Mesenchymal stem cell (in vitro differentiated cells and primary cell): ENCODE measurements around the gene OPCML.

Experiments used
- DNase-seq: peaks from one replicate; pipeline ENCODE4 v3.0.0-alpha.2; 2013
- H2AFZ ChIP-seq: one replicate; pipeline ENCODE4 v1.6.1; 2013; ENCODE audit warnings: low read depth, mild to moderate bottlenecking, control low read depth, inconsistent platforms, low read length, moderate library complexity
- H2AK5ac ChIP-seq: 2 replicates; pipeline ENCODE4 v1.6.1; 2013; ENCODE audit warnings: low read length, moderate library complexity, mild to moderate bottlenecking, inconsistent platforms; ENCODE audit not compliant: severe bottlenecking
- H2BK120ac ChIP-seq: one replicate; pipeline ENCODE4 v1.6.1; 2013; ENCODE audit warnings: low read depth, mild to moderate bottlenecking, inconsistent platforms, low read length, moderate library complexity
- H2BK12ac ChIP-seq, 2 experiments: one replicate each; pipeline ENCODE4 v1.6.1; 2013; ENCODE audit warnings: inconsistent platforms in 2 of 2, low read length in 2 of 2, mild to moderate bottlenecking in 2 of 2, moderate library complexity in 2 of 2, control low read depth in 1 of 2
- H2BK15ac ChIP-seq: one replicate; pipeline ENCODE4 v1.6.1; 2013; ENCODE audit warnings: mild to moderate bottlenecking, low read depth, inconsistent platforms; ENCODE audit not compliant: poor library complexity, severe bottlenecking
- H2BK5ac ChIP-seq: 2 replicates; pipeline ENCODE4 v1.6.1; 2013; ENCODE audit warnings: low read depth, mild to moderate bottlenecking, low read length, control low read depth, inconsistent platforms; ENCODE audit not compliant: poor library complexity, severe bottlenecking
- H3K14ac ChIP-seq, 2 experiments: one replicate each; pipeline ENCODE4 v1.6.1; 2013; ENCODE audit warnings: inconsistent platforms in 2 of 2, low read length in 2 of 2, control low read depth in 1 of 2, mild to moderate bottlenecking in 1 of 2, moderate library complexity in 1 of 2
- H3K18ac ChIP-seq, 2 experiments: one replicate each; pipeline ENCODE4 v1.6.1; 2013; ENCODE audit warnings: inconsistent platforms in 2 of 2, low read length in 2 of 2, control low read depth in 1 of 2, low read depth in 1 of 2, mild to moderate bottlenecking in 1 of 2
- H3K23ac ChIP-seq, 2 experiments: one replicate each; pipeline ENCODE4 v1.6.1; 2013; ENCODE audit warnings: inconsistent platforms in 2 of 2, low read length in 2 of 2, mild to moderate bottlenecking in 2 of 2, moderate library complexity in 2 of 2, control low read depth in 1 of 2
- H3K27ac ChIP-seq: 2 replicates; pipeline ENCODE4 v1.5.1; 2013; ENCODE audit warnings: mild to moderate bottlenecking, moderate library complexity, low read length, control low read depth, inconsistent platforms; ENCODE audit not compliant: poor library complexity, severe bottlenecking
- H3K27me3 ChIP-seq, 2 experiments: 2 replicates each; pipeline versions ENCODE4 v1.6.1 to v1.7.0; 2013; ENCODE audit warnings: low read length in 2 of 2, mild to moderate bottlenecking in 2 of 2, moderate library complexity in 2 of 2, control low read depth in 1 of 2, inconsistent platforms in 1 of 2; ENCODE audit not compliant: control insufficient read depth in 1 of 2, insufficient read depth in 1 of 2
- H3K36me3 ChIP-seq, 2 experiments: 2 replicates each; pipeline versions ENCODE4 v1.6.1 to v1.7.0; 2013; ENCODE audit warnings: low read length in 2 of 2, control low read depth in 1 of 2, inconsistent platforms in 1 of 2, low read depth in 1 of 2, mild to moderate bottlenecking in 1 of 2; ENCODE audit not compliant: insufficient read depth in 2 of 2, control insufficient read depth in 1 of 2
- H3K4ac ChIP-seq, 2 experiments: one replicate each; pipeline ENCODE4 v1.6.1; 2013; ENCODE audit warnings: inconsistent platforms in 2 of 2, low read length in 2 of 2, mild to moderate bottlenecking in 2 of 2, moderate library complexity in 2 of 2, control low read depth in 1 of 2, low read depth in 1 of 2
- H3K4me1 ChIP-seq: 2 replicates; pipeline ENCODE4 v1.6.1; 2013; ENCODE audit warnings: low read depth, low read length, control low read depth; ENCODE audit not compliant: control insufficient read depth, insufficient read depth
- H3K4me2 ChIP-seq: 2 replicates; pipeline ENCODE4 v1.6.1; 2013; ENCODE audit warnings: low read length, mild to moderate bottlenecking, inconsistent platforms; ENCODE audit not compliant: poor library complexity, severe bottlenecking
- H3K4me3 ChIP-seq, 2 experiments: 2 replicates each; pipeline versions ENCODE4 v1.5.1 to v1.7.0; 2013; ENCODE audit warnings: low read length in 2 of 2, mild to moderate bottlenecking in 2 of 2, control low read depth in 1 of 2, low read depth in 1 of 2; ENCODE audit not compliant: insufficient read depth in 1 of 2
- H3K79me1 ChIP-seq: replicated peaks from 2 replicates; pipeline ENCODE4 v1.6.1; 2013; ENCODE audit warnings: mild to moderate bottlenecking, control low read depth, low read length, inconsistent platforms; ENCODE audit not compliant: poor library complexity, severe bottlenecking
- H3K9ac ChIP-seq: 2 replicates; pipeline ENCODE4 v1.7.0; 2013; ENCODE audit warnings: mild to moderate bottlenecking, low read length, moderate library complexity
- H3K9me3 ChIP-seq: 2 replicates; pipeline ENCODE4 v1.7.0; 2013; ENCODE audit warnings: mild to moderate bottlenecking, low read length; ENCODE audit not compliant: control insufficient read depth
- H4K8ac ChIP-seq: one replicate; pipeline ENCODE4 v1.6.1; 2013; ENCODE audit warnings: inconsistent platforms, mild to moderate bottlenecking, low read length, moderate library complexity
- H4K91ac ChIP-seq: one replicate; pipeline ENCODE4 v1.6.1; 2013; ENCODE audit warnings: mild to moderate bottlenecking, low read length, inconsistent platforms
- WGBS: methylation state at CpG from one replicate; pipeline ENCODE4 v1.1.7; 2013; ENCODE audit warnings: mixed read lengths; 5-methylcytosine and 5-hydroxymethylcytosine counted together

The OPCML gene

DNA sequence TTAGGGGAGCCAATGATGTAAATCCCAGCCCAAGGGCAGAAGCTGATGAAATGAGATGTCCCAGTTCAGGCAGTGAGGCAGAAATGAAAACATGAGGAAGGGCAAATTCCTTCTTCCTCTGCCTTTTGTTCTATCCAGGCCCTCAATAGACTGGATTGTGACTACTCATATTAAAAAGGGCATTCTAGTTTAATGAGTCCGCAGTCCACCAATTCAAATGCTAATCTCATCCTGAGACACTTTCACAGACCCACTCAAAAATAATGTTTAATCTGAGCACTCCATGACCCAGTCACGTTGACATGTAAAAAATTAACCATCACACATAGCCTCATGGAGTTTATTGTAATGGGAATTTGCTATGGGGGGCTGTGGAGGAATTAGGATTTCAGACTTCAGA, 717.9 kb downstream of the OPCML start:
- Histone ChIP-seq H3K14ac (no peak overlapping the region), H3K27me3 (no peaks in the 10 kb centered on the region), H2BK5ac (no peak overlapping the region), H3K9ac (no peak overlapping the region), H3K18ac (no peak overlapping the region), H3K36me3 (no peaks in the 10 kb centered on the region), H2BK15ac (no peak overlapping the region), H3K4me2 (no peak overlapping the region), H3K4ac (no peak overlapping the region), H3K27ac (no peak overlapping the region), H3K4me3 (no peak overlapping the region), H2AK5ac (no peak overlapping the region), H2AFZ (no peak overlapping the region), H2BK120ac (no peak overlapping the region), H3K79me1 (no peaks in the 10 kb centered on the region), H4K91ac (no peak overlapping the region), H4K8ac (no peak overlapping the region), H3K23ac (no peak overlapping the region), H3K9me3 (no peaks in the 10 kb centered on the region), H2BK12ac (no peak overlapping the region), H3K4me1 (no peaks in the 10 kb centered on the region)
- WGBS = 100% methylated on average over 1 of the region's 2 CpGs
- DNase-seq = no peak

DNA sequence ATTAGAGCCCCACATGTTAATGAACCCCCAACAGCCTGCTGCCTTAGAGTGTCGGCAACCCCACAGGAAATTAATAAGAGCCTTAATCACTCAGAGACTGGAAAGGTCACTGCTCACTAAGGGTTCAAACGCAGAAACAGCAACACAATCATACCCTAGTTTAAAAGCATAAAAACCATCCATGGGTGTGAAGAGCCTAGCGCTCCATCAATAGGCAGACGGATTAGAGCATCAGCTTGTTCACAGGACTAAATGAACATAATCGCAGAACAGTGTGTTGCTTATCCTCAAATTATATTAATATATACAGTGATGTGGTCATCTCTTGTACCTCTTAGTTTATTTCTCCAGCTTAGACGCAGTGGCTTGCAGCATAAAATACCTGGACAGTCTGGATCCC, 720.7 kb downstream of the OPCML start:
- DNase-seq = no peak
- Histone ChIP-seq H3K79me1 (no peaks in the 10 kb centered on the region), H2BK120ac (no peak overlapping the region), H3K9ac (no peak overlapping the region), H2AK5ac (no peak overlapping the region), H4K8ac (no peak overlapping the region), H3K4ac (no peak overlapping the region), H2BK5ac (no peak overlapping the region), H4K91ac (no peak overlapping the region), H3K23ac (no peak overlapping the region), H3K36me3 (no peaks in the 10 kb centered on the region), H3K4me3 (no peak overlapping the region), H2BK15ac (no peak overlapping the region), H2AFZ (no peak overlapping the region), H3K9me3 (peaks cover 4% of the 10 kb centered on the region), H3K14ac (no peak overlapping the region), H3K27me3 (no peaks in the 10 kb centered on the region), H3K4me1 (no peaks in the 10 kb centered on the region), H3K27ac (no peak overlapping the region), H3K4me2 (no peak overlapping the region), H2BK12ac (no peak overlapping the region), H3K18ac (no peak overlapping the region)
- WGBS = 93% methylated on average over 5 of the region's 6 CpGs

DNA sequence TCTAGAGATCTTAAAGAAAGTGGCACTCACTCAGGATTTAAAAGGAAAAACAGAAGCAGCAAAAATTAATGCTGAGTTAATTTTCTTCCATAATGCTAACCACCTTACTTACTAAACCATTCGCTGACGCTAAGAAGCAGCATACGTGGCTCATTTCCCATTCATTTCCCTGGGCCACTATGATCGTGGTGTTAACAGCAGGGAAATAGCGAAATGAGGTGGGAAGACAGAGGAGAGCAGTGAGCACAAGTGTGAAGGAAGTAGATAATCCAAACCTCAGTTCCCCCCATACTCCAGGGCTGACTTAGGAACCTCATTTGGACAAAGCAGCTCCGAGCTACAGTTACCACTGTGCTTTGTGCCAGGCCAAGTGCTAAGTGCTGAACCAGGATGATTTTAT, 723.2 kb downstream of the OPCML start:
- Histone ChIP-seq H3K9ac (no peak overlapping the region), H4K8ac (no peak overlapping the region), H3K14ac (no peak overlapping the region), H2BK5ac (no peak overlapping the region), H3K27ac (no peak overlapping the region), H3K27me3 (no peaks in the 10 kb centered on the region), H3K79me1 (no peaks in the 10 kb centered on the region), H2AFZ (peak overlapping the region; percentile 14), H2AK5ac (no peak overlapping the region), H3K4ac (no peak overlapping the region), H3K4me3 (no peak overlapping the region), H3K9me3 (peaks cover 7% of the 10 kb centered on the region), H3K23ac (no peak overlapping the region), H2BK12ac (no peak overlapping the region), H3K36me3 (no peaks in the 10 kb centered on the region), H3K4me1 (no peaks in the 10 kb centered on the region), H2BK120ac (no peak overlapping the region), H3K18ac (no peak overlapping the region), H4K91ac (no peak overlapping the region), H3K4me2 (no peak overlapping the region), H2BK15ac (no peak overlapping the region)
- DNase-seq = no peak
- 98% methylated on average over 5 of the region's 6 CpGs for WGBS

DNA sequence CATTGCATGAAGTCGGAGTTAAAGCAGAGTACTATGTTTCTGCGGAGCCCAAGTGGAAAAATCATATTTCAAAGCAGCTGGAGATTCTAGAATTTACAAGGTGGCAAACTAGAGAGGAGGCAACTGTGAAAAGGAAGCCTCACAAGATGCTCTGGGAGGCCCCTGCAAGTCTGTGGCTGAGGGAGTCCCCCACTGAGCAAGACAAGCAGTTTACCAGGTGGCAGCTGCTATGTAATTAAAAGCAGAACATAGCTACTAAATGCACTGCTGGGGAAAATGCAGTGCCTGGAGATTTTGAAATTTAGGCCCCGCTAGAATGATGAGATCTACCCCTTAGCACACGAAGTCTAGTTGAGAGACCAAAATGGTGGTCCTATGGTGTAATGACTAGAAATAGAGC, 728.0 kb downstream of the OPCML start:
- no peak overlapping the region for H2AFZ ChIP-seq
- 89% methylated on average over 4 of the region's 4 CpGs for WGBS
- H4K91ac ChIP-seq = no peak overlapping the region

More for the DNA sequence above, 728.0 kb downstream of the OPCML start:
- no peak overlapping the region for H3K9ac ChIP-seq
- no peak overlapping the region for H2BK12ac ChIP-seq
- H2BK120ac ChIP-seq = no peak overlapping the region
- no peaks in the 10 kb centered on the region for H3K36me3 ChIP-seq
- H3K79me1 ChIP-seq = no peaks in the 10 kb centered on the region
- H3K4me3 ChIP-seq = no peak overlapping the region
- no peak overlapping the region for H3K4me2 ChIP-seq
- no peaks in the 10 kb centered on the region for H3K27me3 ChIP-seq
- no peak overlapping the region for H2AK5ac ChIP-seq
- H3K9me3 ChIP-seq = peaks cover 7% of the 10 kb centered on the region
- no peak overlapping the region for H3K14ac ChIP-seq
- H2BK15ac ChIP-seq = no peak overlapping the region
- no peaks in the 10 kb centered on the region for H3K4me1 ChIP-seq
- H3K23ac ChIP-seq = no peak overlapping the region
- no peak for DNase-seq
- no peak overlapping the region for H3K27ac ChIP-seq
- no peak overlapping the region for H2BK5ac ChIP-seq
- no peak overlapping the region for H3K18ac ChIP-seq
- no peak overlapping the region for H4K8ac ChIP-seq
- H3K4ac ChIP-seq = no peak overlapping the region
